HepG2 (cell line): Measurements from ENCODE around the gene ANXA9. TPM values are rescaled to one million over a fixed set of nuclear protein-coding genes. Genes with fewer than 3 reads are reported as not detected.

ENCODE experiments used
- ATF2 ChIP-seq: sonication (generic); formaldehyde crosslinking; IDR thresholded peaks from 2 replicates; pipeline ENCODE4 v1.4.0; 2020; ENCODE audit warnings: missing genetic modification reagents
- CBX5 ChIP-seq: sonication (generic); formaldehyde crosslinking; IDR thresholded peaks from 2 replicates; pipeline ENCODE4 v1.4.0; 2020; ENCODE audit warnings: missing genetic modification reagents, borderline replicate concordance
- ERF ChIP-seq: IDR thresholded peaks from 2 replicates; pipeline ENCODE4 v1.6.1; 2018; ENCODE audit warnings: missing biosample characterization, missing genetic modification reagents
- HNRNPH1 ChIP-seq: fragments of 200-400 bp; formaldehyde crosslinking; optimal IDR thresholded peaks from 2 replicates; pipeline ENCODE3; 2017; ENCODE audit warnings: mild to moderate bottlenecking, low read depth, low read length
- HNRNPLL ChIP-seq: fragments of 200-400 bp; formaldehyde crosslinking; IDR thresholded peaks from 2 replicates; pipeline ENCODE4 v1.6.1; 2017; ENCODE audit warnings: mild to moderate bottlenecking, low read depth, low read length; ENCODE audit not compliant: poor library complexity, severe bottlenecking
- HOMEZ ChIP-seq: IDR thresholded peaks from 2 replicates; pipeline ENCODE4 v1.6.1; 2016; ENCODE audit warnings: low read depth
- ISX ChIP-seq: sonication (generic); formaldehyde crosslinking; conservative IDR thresholded peaks from 2 replicates; pipeline ENCODE4 v1.5.0; 2020; ENCODE audit warnings: missing genetic modification reagents
- KDM5A ChIP-seq: fragments of 200-600 bp; sonication (generic); IDR thresholded peaks from 2 replicates; pipeline ENCODE4 v1.7.0; 2018; ENCODE audit warnings: antibody characterized with exemption, mild to moderate bottlenecking, low read length, borderline replicate concordance
- KDM6A ChIP-seq: IDR thresholded peaks from 2 replicates; pipeline ENCODE4 v1.6.1; 2016; ENCODE audit warnings: low read depth
- MTF1 ChIP-seq: sonication (generic); formaldehyde crosslinking; IDR thresholded peaks from 2 replicates; pipeline ENCODE4 v1.5.0; 2020; ENCODE audit warnings: missing genetic modification reagents
- NAIF1 ChIP-seq: sonication (generic); formaldehyde crosslinking; IDR thresholded peaks from 2 replicates; pipeline ENCODE4 v1.5.0; 2020; ENCODE audit warnings: mild to moderate bottlenecking, missing genetic modification reagents, borderline replicate concordance
- RBFOX2 ChIP-seq: fragments of 200-400 bp; formaldehyde crosslinking; IDR thresholded peaks from 2 replicates; pipeline ENCODE4 v1.6.1; 2017; ENCODE audit warnings: low read depth, mild to moderate bottlenecking, low read length
- REPIN1 ChIP-seq: sonication (generic); formaldehyde crosslinking; IDR thresholded peaks from 2 replicates; pipeline ENCODE4 v1.8.0; 2022; ENCODE audit warnings: missing genetic modification reagents, low read depth, mild to moderate bottlenecking, borderline replicate concordance
- SMC3 ChIP-seq: IDR thresholded peaks from 2 replicates; pipeline ENCODE4 v1.6.1; 2011; ENCODE audit warnings: low read length, improper control_type of control experiment
- SPEN ChIP-seq: sonication (generic); formaldehyde crosslinking; IDR thresholded peaks from 2 replicates; pipeline ENCODE4 v1.5.1; 2020; ENCODE audit warnings: low read depth, mild to moderate bottlenecking, missing genetic modification reagents
- ZNF207 ChIP-seq: fragments of 450-650 bp; IDR thresholded peaks from 2 replicates; pipeline ENCODE4 v1.6.1; 2016; ENCODE audit warnings: antibody characterized with exemption, borderline replicate concordance
- ZNF362 ChIP-seq: sonication (generic); formaldehyde crosslinking; IDR thresholded peaks from 2 replicates; pipeline ENCODE4 v1.4.0; 2020; ENCODE audit warnings: missing genetic modification reagents, mild to moderate bottlenecking, borderline replicate concordance
- ZNF44 ChIP-seq: sonication (generic); formaldehyde crosslinking; IDR thresholded peaks from 2 replicates; pipeline ENCODE4 v1.5.1; 2020; ENCODE audit warnings: mild to moderate bottlenecking, missing genetic modification reagents
- ZNF484 ChIP-seq: sonication (generic); formaldehyde crosslinking; IDR thresholded peaks from 2 replicates; pipeline ENCODE4 v1.5.1; 2020; ENCODE audit warnings: mild to moderate bottlenecking, low read depth, missing genetic modification reagents, borderline replicate concordance
- ZNF512B ChIP-seq: sonication (generic); formaldehyde crosslinking; IDR thresholded peaks from 2 replicates; pipeline ENCODE4 v1.5.1; 2020; ENCODE audit warnings: missing genetic modification reagents, mild to moderate bottlenecking, borderline replicate concordance
- ZNF891 ChIP-seq: sonication (generic); formaldehyde crosslinking; IDR thresholded peaks from 2 replicates; pipeline ENCODE4 v1.5.0; 2020; ENCODE audit warnings: mild to moderate bottlenecking, missing genetic modification reagents
- polyA plus RNA-seq, 8 experiments: library from polyadenylated mRNA; depleted of rRNA in 3 of 8; stranded (reverse) in 7 of 8; unstranded in 1 of 8; fragments of >200 nt; fragmentation: Illumina TruSeq in 4 of 8; extraction: Trizol in 4 of 8; gene quantifications; 2 replicates each; pipeline versions ENCODE4 v1.2.1 to v1.2.3, GENCODE V29; 2011 to 2016; ENCODE audit warnings: low read depth in 4 of 8, missing spikeins in 1 of 8, mixed read lengths in 1 of 8; ENCODE audit not compliant: insufficient read depth in 1 of 8
- total RNA-seq, 5 experiments: library from RNA; depleted of rRNA; stranded (reverse); fragments of >200 nt; fragmentation: Illumina TruSeq; extraction: Trizol; gene quantifications; 2 replicates each; pipeline ENCODE4 v1.2.3, GENCODE V29; 2016; ENCODE audit warnings: low read depth in 1 of 5

ANXA9 gene
- total and polyA plus RNA-seq, 2 of the 13 experiments (the other 11 are each of a cell fraction or from before 2014, with no cell fraction given) = 13.3 to 23.9 TPM

DNA sequence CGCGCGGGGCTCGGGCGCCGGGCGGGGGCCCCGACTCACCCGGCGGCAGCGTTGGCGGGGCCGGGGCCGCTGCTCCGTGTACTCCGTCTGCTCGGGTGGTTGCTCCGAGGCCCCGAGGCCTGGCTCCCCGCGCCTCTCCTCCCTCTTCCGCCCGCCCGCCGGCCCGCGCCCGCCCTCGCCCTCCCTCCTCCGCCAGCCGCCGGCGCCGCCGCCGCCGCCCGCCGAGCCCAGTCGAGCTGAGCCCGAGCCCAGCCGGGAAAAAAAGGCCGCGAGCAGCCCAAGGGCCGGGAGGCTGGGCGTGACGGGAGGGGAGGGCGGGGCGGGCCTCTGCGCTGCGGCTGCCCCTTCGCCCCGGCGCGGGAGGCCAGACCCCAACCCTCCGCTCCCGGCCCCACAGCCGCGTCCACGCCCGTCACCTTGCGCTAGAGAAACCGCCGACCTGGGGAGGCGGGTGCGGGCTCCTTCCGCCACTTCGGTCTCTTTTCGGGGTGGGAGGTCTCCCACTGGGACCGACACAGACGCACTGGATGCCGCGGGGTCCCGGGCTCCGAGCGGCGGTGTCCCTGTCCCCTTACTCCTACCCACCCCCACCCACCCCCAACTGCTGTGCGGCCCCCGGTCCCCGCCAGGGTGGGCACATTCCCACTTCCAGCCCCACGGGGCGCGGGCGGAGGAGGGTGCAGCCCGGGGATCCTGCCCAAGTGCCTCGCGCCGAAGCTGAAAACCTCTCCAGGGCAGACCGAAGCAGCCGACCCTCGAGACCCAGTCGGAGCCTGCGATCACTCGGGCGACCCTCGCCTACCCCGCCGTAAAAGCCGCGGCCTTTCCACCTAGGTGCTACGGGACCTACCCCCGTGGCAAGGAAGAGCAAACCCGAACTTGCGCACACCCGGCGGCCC, 7.3 kb upstream of the ANXA9 start, which contains the start of gene CERS2 (continued):
- TF ChIP-seq RBFOX2 (peak; percentile 81), HOMEZ (CRISPR knock-in tag) (no peak), CBX5 (CRISPR knock-in tag) (no peak), ERF (0 out of 2 replicates have a peak, but pooled peaks have one; percentile 37), MTF1 (CRISPR knock-in tag) (no peak), ZNF362 (no peak), NAIF1 (CRISPR knock-in tag) (no peak), ISX (CRISPR knock-in tag) (no peak), SPEN (peak; percentile 28; the same call in 1 of the 2 replicates), ZNF891 (CRISPR knock-in tag) (no peak), ZNF44 (CRISPR knock-in tag) (no peak), HNRNPLL (peak; percentile 54), ZNF512B (CRISPR knock-in tag) (no peak), SMC3 (no peak), REPIN1 (CRISPR knock-in tag) (0 out of 2 replicates have a peak, but pooled peaks have one; percentile 41), KDM6A (no peak), HNRNPH1 (no peak), ZNF207 (no peak), ATF2 (CRISPR knock-in tag) (no peak), KDM5A (no peak), ZNF484 (CRISPR knock-in tag) (no peak)
